ENCODE data around the gene DGKB. TPM values are rescaled to one million over a fixed set of nuclear protein-coding genes. Genes with fewer than 3 reads are reported as not detected.

The DGKB gene
- total RNA-seq, 1 donor from 2014 or later: 2.1 TPM

GRCh38 chr7:14690486-14690885, 212.1 kb downstream of the DGKB start:
- Histone ChIP-seq H3K9ac (ENCODE audit: low read depth in 1 of 3, low read length in 3 of 3) (no peak overlapping the region), H3K27ac (ENCODE audit: low read depth, low read length) (no peak overlapping the region), H3K4me3 (ENCODE audit: low read length in 3 of 3) (no peak overlapping the region), H3K27me3 (ENCODE audit: control insufficient read depth in 3 of 3, insufficient read depth in 3 of 3, low read length in 3 of 3) (no peaks in the 10 kb centered on the region), H3K9me3 (ENCODE audit: control insufficient read depth in 3 of 3, low read length in 3 of 3) (no peaks in the 10 kb centered on the region), H3K36me3 (ENCODE audit: control insufficient read depth in 3 of 3, insufficient read depth in 3 of 3, low read length in 3 of 3) (no peaks in the 10 kb centered on the region), H3K4me1 (ENCODE audit: control insufficient read depth in 3 of 3, insufficient read depth in 3 of 3, low read length in 3 of 3) (no peaks in the 10 kb centered on the region)

GRCh38 chr7:14690075-14690474, 212.5 kb downstream of the DGKB start:
- no peak overlapping the region for H3K27ac ChIP-seq (ENCODE audit: low read depth, low read length)

DNA sequence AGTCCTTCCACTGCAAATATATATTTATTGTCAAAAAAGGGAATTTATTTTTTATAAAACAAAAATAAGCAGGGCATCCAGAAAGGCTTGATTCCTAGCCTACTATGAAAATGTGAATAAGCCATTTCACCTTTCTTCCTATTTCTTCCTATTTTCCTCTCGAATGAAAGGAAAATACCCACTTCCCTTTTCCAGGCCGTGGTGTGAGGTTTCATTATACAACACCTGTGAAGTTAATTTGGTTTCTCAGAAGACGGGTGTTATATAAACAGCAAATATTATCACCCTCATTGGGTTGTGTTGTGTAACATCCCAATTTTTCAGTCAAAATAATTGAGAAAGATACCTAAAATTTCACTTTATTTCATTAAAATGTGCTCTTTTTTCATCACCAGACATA, 214.3 kb downstream of the DGKB start:
- Histone ChIP-seq H3K9me3 (ENCODE audit: control insufficient read depth in 3 of 3, low read length in 3 of 3) (no peaks in the 10 kb centered on the region), H3K27ac (ENCODE audit: low read depth, low read length) (no peak overlapping the region)

More at GRCh38 chr7:14690075-14690474, 212.5 kb downstream of the DGKB start:
- Histone ChIP-seq H3K9me3 (ENCODE audit: control insufficient read depth in 3 of 3, low read length in 3 of 3) (no peaks in the 10 kb centered on the region), H3K27me3 (ENCODE audit: control insufficient read depth in 3 of 3, insufficient read depth in 3 of 3, low read length in 3 of 3) (no peaks in the 10 kb centered on the region), H3K4me1 (ENCODE audit: control insufficient read depth in 3 of 3, insufficient read depth in 3 of 3, low read length in 3 of 3) (no peaks in the 10 kb centered on the region), H3K4me3 (ENCODE audit: low read length in 3 of 3) (no peak overlapping the region), H3K9ac (ENCODE audit: low read depth in 1 of 3, low read length in 3 of 3) (no peak overlapping the region), H3K36me3 (ENCODE audit: control insufficient read depth in 3 of 3, insufficient read depth in 3 of 3, low read length in 3 of 3) (no peaks in the 10 kb centered on the region)

DNA sequence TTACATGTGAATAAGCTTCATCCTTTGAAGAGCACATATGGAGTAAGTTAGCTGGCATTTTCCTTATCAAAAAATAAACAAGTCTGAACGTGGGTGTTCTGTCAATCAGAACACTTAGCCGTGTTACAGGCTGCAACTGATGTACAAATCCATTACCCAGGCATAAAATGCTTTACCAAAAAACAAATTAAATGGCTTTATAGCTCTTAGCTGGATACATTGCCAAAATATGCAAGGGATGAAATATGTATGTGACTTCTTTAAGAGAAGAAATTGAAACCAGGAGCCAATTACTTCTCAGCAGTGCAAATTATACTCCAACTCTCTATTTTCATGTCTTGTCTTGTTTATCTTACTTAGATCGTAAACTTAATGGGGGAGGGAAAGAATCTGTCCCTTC, 214.8 kb downstream of the DGKB start:
- Histone ChIP-seq H3K27ac (ENCODE audit: low read depth, low read length) (no peak overlapping the region), H3K4me3 (ENCODE audit: low read length in 3 of 3) (no peak overlapping the region), H3K36me3 (ENCODE audit: control insufficient read depth in 3 of 3, insufficient read depth in 3 of 3, low read length in 3 of 3) (no peaks in the 10 kb centered on the region), H3K4me1 (ENCODE audit: control insufficient read depth in 3 of 3, insufficient read depth in 3 of 3, low read length in 3 of 3) (no peaks in the 10 kb centered on the region), H3K9ac (ENCODE audit: low read depth in 1 of 3, low read length in 3 of 3) (no peak overlapping the region), H3K9me3 (ENCODE audit: control insufficient read depth in 3 of 3, low read length in 3 of 3) (no peaks in the 10 kb centered on the region), H3K27me3 (ENCODE audit: control insufficient read depth in 3 of 3, insufficient read depth in 3 of 3, low read length in 3 of 3) (no peaks in the 10 kb centered on the region)

More for the DNA sequence above, 214.3 kb downstream of the DGKB start:
- H3K9ac ChIP-seq (ENCODE audit: low read depth in 1 of 3, low read length in 3 of 3): no peak overlapping the region
- no peaks in the 10 kb centered on the region for H3K27me3 ChIP-seq (ENCODE audit: control insufficient read depth in 3 of 3, insufficient read depth in 3 of 3, low read length in 3 of 3)
- no peaks in the 10 kb centered on the region for H3K36me3 ChIP-seq (ENCODE audit: control insufficient read depth in 3 of 3, insufficient read depth in 3 of 3, low read length in 3 of 3)
- H3K4me1 ChIP-seq (ENCODE audit: control insufficient read depth in 3 of 3, insufficient read depth in 3 of 3, low read length in 3 of 3): no peaks in the 10 kb centered on the region
- H3K4me3 ChIP-seq (ENCODE audit: low read length in 3 of 3): no peak overlapping the region

DNA sequence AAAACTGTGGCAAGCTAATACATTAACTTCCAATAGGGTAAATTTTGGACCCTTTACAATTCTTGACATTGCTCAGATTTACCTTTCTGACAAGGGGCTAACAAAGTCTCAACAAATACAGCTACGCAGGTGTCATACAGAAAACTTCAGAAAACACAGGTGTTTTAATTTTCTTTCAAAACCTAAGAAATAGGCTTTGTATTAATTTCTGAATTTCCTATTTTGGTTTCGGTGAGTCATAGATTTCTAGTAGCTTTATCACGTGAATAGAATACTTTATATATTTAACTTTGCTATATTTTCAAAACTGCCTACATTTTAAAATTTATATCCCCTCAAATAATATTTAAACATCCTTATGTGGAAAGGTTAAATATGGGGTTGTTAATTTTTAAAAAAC, 215.3 kb downstream of the DGKB start:
- H3K9me3 ChIP-seq (ENCODE audit: control insufficient read depth in 3 of 3, low read length in 3 of 3): no peaks in the 10 kb centered on the region
- no peaks in the 10 kb centered on the region for H3K36me3 ChIP-seq (ENCODE audit: control insufficient read depth in 3 of 3, insufficient read depth in 3 of 3, low read length in 3 of 3)
- no peaks in the 10 kb centered on the region for H3K27me3 ChIP-seq (ENCODE audit: control insufficient read depth in 3 of 3, insufficient read depth in 3 of 3, low read length in 3 of 3)
- H3K4me1 ChIP-seq (ENCODE audit: control insufficient read depth in 3 of 3, insufficient read depth in 3 of 3, low read length in 3 of 3): no peaks in the 10 kb centered on the region
- no peak overlapping the region for H3K9ac ChIP-seq (ENCODE audit: low read depth in 1 of 3, low read length in 3 of 3)
- no peak overlapping the region for H3K4me3 ChIP-seq (ENCODE audit: low read length in 3 of 3)
- H3K27ac ChIP-seq (ENCODE audit: low read depth, low read length): no peak overlapping the region

DNA sequence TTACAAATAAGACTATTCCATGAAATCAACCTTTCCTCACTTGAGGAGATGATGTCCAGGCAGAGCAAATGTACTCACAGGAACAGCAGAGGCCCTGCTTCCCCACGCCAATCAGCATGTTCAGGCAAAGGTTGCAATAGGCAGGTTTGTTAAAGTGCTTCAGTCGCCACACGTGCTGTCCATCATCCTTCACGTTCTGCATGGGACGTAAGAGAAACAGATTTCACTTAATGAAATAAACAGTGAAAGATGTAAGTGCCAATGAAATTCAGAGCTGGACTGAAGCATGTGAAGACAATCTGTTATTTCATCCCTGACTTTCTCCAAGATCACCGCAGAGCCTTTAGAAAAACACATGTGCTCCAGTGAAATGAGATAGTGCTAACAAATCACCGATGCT, 217.4 kb downstream of the DGKB start:
- Histone ChIP-seq H3K4me3 (ENCODE audit: low read length in 3 of 3) (no peak overlapping the region), H3K9me3 (ENCODE audit: control insufficient read depth in 3 of 3, low read length in 3 of 3) (no peaks in the 10 kb centered on the region), H3K9ac (ENCODE audit: low read depth in 1 of 3, low read length in 3 of 3) (no peak overlapping the region), H3K27me3 (ENCODE audit: control insufficient read depth in 3 of 3, insufficient read depth in 3 of 3, low read length in 3 of 3) (no peaks in the 10 kb centered on the region), H3K36me3 (ENCODE audit: control insufficient read depth in 3 of 3, insufficient read depth in 3 of 3, low read length in 3 of 3) (no peaks in the 10 kb centered on the region), H3K27ac (ENCODE audit: low read depth, low read length) (no peak overlapping the region), H3K4me1 (ENCODE audit: control insufficient read depth in 3 of 3, insufficient read depth in 3 of 3, low read length in 3 of 3) (no peaks in the 10 kb centered on the region)

- Histone ChIP-seq H3K27ac (ENCODE audit: low read depth, low read length) (no peak overlapping the region), H3K4me1 (ENCODE audit: control insufficient read depth in 3 of 3, insufficient read depth in 3 of 3, low read length in 3 of 3) (no peaks in the 10 kb centered on the region), H3K9ac (ENCODE audit: low read depth in 1 of 3, low read length in 3 of 3) (no peak overlapping the region), H3K9me3 (ENCODE audit: control insufficient read depth in 3 of 3, low read length in 3 of 3) (no peaks in the 10 kb centered on the region), H3K27me3 (ENCODE audit: control insufficient read depth in 3 of 3, insufficient read depth in 3 of 3, low read length in 3 of 3) (no peaks in the 10 kb centered on the region), H3K4me3 (ENCODE audit: low read length in 3 of 3) (no peak overlapping the region), H3K36me3 (ENCODE audit: control insufficient read depth in 3 of 3, insufficient read depth in 3 of 3, low read length in 3 of 3) (no peaks in the 10 kb centered on the region)
Measured at GRCh38 chr7:14682910-14683465, 219.6 kb downstream of the DGKB start.

DNA sequence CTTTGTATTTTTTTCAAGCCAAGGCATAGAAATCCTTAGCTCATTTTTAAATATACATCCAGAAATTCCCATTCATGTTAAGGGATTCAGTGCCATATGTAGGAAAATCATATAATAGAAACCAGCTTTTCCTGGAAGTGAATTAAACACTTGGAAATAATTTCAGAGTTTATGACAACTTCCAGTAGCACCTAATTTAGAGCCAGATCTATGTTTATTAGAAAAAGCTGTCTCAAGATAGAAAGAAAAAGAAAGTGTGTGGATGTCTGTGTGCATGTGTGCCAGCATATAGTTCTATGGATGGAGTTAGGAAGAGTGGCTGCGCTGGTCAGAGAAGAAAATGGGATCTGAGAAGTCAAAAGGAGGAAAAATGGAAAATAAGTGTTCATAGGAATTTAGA, 225.7 kb downstream of the DGKB start:
- no peaks in the 10 kb centered on the region for H3K4me1 ChIP-seq (ENCODE audit: control insufficient read depth in 3 of 3, insufficient read depth in 3 of 3, low read length in 3 of 3)

DNA sequence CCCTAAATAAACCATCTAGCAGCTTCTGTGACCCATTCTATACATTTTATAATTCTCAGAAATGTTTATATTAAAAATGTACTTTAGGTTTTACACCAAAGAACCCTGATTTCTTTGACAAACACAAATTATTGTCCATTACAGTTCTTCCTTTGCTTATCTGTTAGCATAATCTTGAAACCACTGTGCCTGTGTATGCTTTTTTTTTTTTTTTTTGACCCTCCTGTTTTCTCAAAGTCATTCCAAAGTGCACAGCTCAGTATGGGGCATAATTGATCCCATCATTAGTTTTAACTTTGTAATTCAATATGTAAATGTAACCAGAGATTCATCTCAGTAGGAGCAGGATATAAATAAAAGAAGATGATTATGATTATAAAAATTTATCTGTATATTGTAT, 229.3 kb downstream of the DGKB start:
- H3K4me1 ChIP-seq (ENCODE audit: control insufficient read depth in 3 of 3, insufficient read depth in 3 of 3, low read length in 3 of 3): no peaks in the 10 kb centered on the region
- H3K27me3 ChIP-seq (ENCODE audit: control insufficient read depth in 3 of 3, insufficient read depth in 3 of 3, low read length in 3 of 3): no peaks in the 10 kb centered on the region
- no peak overlapping the region for H3K4me3 ChIP-seq (ENCODE audit: low read length in 3 of 3)
- no peak overlapping the region for H3K27ac ChIP-seq (ENCODE audit: low read depth, low read length)
- H3K9ac ChIP-seq (ENCODE audit: low read depth in 1 of 3, low read length in 3 of 3): no peak overlapping the region
- H3K36me3 ChIP-seq (ENCODE audit: control insufficient read depth in 3 of 3, insufficient read depth in 3 of 3, low read length in 3 of 3): no peaks in the 10 kb centered on the region
- no peaks in the 10 kb centered on the region for H3K9me3 ChIP-seq (ENCODE audit: control insufficient read depth in 3 of 3, low read length in 3 of 3)

More for the DNA sequence above, 225.7 kb downstream of the DGKB start:
- no peak overlapping the region for H3K27ac ChIP-seq (ENCODE audit: low read depth, low read length)
- H3K9me3 ChIP-seq (ENCODE audit: control insufficient read depth in 3 of 3, low read length in 3 of 3): no peaks in the 10 kb centered on the region
- no peak overlapping the region for H3K4me3 ChIP-seq (ENCODE audit: low read length in 3 of 3)
- H3K27me3 ChIP-seq (ENCODE audit: control insufficient read depth in 3 of 3, insufficient read depth in 3 of 3, low read length in 3 of 3): no peaks in the 10 kb centered on the region
- H3K9ac ChIP-seq (ENCODE audit: low read depth in 1 of 3, low read length in 3 of 3): no peak overlapping the region
- no peaks in the 10 kb centered on the region for H3K36me3 ChIP-seq (ENCODE audit: control insufficient read depth in 3 of 3, insufficient read depth in 3 of 3, low read length in 3 of 3)

GRCh38 chr7:14666913-14667312, 235.6 kb downstream of the DGKB start:
- no peak overlapping the region for H3K4me3 ChIP-seq (ENCODE audit: low read length in 3 of 3)
- H3K27ac ChIP-seq (ENCODE audit: low read depth, low read length): no peak overlapping the region
- H3K9ac ChIP-seq (ENCODE audit: low read depth in 1 of 3, low read length in 3 of 3): no peak overlapping the region
- no peaks in the 10 kb centered on the region for H3K36me3 ChIP-seq (ENCODE audit: control insufficient read depth in 3 of 3, insufficient read depth in 3 of 3, low read length in 3 of 3)
- H3K9me3 ChIP-seq (ENCODE audit: control insufficient read depth in 3 of 3, low read length in 3 of 3): no peaks in the 10 kb centered on the region
- H3K27me3 ChIP-seq (ENCODE audit: control insufficient read depth in 3 of 3, insufficient read depth in 3 of 3, low read length in 3 of 3): no peaks in the 10 kb centered on the region
- no peaks in the 10 kb centered on the region for H3K4me1 ChIP-seq (ENCODE audit: control insufficient read depth in 3 of 3, insufficient read depth in 3 of 3, low read length in 3 of 3)

- Histone ChIP-seq H3K4me1 (ENCODE audit: control insufficient read depth in 3 of 3, insufficient read depth in 3 of 3, low read length in 3 of 3) (no peaks in the 10 kb centered on the region), H3K27ac (ENCODE audit: low read depth, low read length) (no peak overlapping the region), H3K4me3 (ENCODE audit: low read length in 3 of 3) (no peak overlapping the region), H3K9ac (ENCODE audit: low read depth in 1 of 3, low read length in 3 of 3) (no peak overlapping the region), H3K36me3 (ENCODE audit: control insufficient read depth in 3 of 3, insufficient read depth in 3 of 3, low read length in 3 of 3) (no peaks in the 10 kb centered on the region), H3K27me3 (ENCODE audit: control insufficient read depth in 3 of 3, insufficient read depth in 3 of 3, low read length in 3 of 3) (no peaks in the 10 kb centered on the region), H3K9me3 (ENCODE audit: control insufficient read depth in 3 of 3, low read length in 3 of 3) (no peaks in the 10 kb centered on the region)
Measured at GRCh38 chr7:14666304-14666703, 236.2 kb downstream of the DGKB start.
